Cerebellar nuclear complex (tissue), 1 donor: Measurements from ENCODE around the gene MYL4.
"Not testable (repeated sequence)": the region's sequence is repeated elsewhere in the genome, so short reads cannot be mapped to it uniquely, and the experiment has no call there.

Experiments used
- DNase-seq, 2 experiments: peaks; one replicate each; lab custom pipeline; 2025; lab: John Stamatoyannopoulos, UW

Gene MYL4

DNA sequence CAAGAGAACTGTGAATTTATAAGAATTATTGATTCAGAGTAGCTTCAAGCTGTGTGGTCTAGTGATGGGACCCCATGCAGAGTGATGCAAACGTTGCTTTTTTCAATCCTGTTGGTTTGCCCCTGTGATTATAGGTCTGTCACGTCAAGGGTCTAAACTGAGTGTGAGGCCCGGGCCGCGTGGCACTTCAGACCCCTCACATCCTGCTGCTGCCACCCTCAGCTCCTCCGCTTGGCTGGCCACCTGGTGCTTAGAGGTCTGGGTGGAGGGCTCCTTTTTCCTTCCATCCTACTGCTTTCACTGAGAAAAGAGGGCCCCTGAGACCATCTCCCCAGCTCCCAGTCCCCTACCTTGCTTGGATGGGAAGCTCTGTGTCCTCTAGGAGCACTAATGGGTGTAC is 12.0 kb downstream of the MYL4 start:
- DNase-seq: no peak

DNA sequence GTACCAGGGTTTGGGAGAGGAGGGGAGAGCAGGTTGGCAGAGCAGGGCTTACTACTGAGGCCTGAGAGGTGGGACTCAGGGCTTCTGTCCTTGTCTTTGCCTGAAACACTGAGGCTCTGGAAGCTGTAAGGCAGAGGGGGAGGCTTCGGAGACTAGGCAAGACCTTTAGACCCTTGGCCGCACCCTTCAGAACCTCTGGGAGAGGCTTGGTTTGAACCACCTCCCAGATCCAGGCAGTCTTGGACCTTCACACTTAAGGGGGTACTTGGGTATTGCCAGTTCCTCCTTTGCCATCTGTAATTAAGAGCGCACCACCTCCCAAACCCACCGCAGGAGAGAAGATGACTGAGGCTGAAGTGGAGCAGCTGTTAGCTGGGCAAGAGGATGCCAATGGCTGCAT is 12.9 kb downstream of the MYL4 start:
- no peak for DNase-seq

DNA sequence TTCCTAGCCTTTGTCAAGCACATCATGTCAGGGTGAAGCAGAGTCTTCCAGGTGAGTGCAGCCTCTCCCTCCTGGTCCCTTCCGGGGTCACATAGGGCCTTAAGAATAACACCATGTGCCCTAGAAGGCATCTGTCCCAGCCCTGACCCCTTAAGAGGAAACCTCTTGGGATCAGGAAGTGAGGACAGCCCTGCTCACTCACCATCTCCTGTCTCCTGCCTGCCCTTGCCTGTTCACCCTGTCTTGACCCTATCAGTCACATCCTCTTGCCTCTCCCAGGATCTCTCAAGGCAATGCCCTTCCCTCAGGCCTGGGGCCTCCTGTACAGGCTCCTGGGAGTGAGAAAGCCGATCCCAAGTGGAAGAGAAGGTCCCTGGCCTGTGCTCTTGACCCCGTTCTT is 13.9 kb downstream of the MYL4 start:
- DNase-seq: no peak

DNA sequence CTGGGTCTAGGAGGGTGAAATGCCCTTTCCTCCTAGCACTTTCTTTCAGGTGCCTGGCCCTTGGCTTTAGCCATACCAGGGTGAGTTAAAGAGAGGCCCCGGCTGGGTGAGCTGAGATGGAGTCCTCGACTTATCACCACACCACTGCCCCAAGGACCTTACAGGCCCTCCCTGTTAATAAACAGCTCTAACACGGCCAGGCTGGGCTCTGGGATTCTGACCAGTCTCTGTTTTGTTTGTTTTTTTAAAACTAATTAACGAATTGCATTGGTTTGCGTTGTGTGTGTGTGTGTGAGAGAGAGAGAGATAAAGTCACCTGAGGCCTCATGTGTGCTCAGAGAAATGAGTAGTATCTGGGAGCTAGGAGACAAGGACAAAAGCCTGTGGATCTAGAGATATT is 14.3 kb downstream of the MYL4 start:
- no peak for DNase-seq

DNA sequence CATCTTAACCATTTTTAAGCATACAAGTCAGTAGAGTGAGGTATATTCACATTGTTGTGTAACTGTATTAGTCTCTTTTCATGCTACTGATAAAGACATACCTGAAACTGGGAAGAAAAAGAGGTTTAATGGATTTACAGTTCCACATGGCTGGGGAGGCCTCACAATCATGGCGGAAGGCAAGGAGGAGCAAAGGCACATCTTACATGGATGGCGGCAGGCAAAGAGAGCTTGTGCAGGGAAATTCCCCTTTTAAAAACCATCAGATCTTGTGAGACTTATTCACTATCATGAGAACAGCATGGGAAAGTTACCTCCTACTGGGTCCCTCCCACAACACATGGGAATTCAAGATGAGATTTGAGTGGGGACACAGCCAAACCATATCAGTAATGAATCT is 14.9 kb downstream of the MYL4 start:
- not testable (repeated sequence) for DNase-seq

DNA sequence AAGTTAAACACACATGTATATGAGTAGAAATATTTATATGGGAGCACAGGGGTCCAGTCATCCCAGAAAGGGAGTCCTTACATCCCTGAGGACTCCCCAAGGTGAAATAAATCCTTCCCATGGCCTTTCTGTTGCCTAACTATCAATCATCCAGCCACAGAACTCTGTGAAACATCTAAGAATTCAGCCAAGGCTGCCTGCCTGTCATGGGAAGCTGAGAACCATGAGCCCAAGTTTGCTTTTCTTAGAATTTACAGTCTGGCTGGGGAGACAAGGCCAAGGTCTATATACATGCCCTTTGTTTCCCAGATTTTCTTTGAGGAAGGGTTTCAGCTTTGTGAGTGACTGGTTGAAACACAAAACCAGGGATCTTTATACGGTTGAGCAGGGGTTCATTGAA is 15.8 kb downstream of the MYL4 start:
- no peak for DNase-seq

DNA sequence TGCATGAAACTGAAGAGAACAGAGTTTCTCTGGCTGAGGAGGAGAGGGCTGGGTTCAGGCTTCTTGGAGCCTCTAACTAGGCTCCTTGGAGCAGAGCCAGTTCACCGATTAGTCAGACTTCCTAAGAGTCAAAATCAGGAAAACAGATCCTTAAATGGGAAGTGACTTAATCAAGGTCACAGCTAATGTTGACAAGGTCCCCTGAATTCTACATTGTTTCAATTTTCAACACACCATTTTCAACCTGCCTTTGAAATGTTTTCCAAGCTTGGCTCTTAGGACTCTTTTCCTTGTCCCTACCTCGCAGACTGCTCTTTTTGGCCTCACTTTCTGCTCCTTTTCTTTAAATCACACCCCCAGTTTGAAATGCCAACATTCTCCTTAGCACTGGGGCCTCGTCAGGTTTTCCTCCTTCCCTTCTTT is 16.3 kb downstream of the MYL4 start:
- DNase-seq: no peak

DNA sequence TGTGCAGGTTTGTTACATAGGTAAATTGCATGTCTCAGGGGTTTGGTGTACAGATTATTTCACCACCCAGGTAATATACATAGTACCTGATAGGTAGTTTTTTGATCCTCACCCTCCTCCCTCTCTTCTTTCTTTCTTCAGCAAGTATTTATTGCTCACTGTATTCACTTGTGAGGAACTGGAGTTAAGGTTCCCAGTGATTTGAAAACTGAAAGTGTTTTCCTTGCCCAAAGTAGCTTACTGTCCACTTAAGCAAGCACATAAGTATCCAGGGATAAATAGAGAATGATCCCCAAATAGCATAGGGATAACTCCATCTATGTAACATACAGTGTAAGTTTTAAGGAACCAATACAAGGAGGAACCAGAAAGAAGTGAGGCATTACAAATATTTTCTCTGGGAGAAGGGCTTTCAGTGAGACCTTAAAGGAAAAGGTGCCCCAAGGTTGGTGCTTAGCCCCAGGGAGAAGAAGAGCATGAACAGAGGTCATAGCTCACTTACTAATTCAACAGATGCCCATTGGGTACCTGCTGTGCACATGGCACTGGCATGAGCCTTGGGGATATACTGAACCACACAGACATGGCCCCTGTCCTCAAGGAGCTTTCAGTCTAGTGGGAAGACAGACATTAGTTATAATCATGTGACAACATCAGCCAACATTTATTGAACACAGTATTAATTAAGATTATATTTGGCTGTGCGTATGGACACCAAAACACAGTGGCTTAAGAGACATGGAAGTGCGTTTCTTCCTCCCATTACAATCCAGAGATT is 17.0 kb downstream of the MYL4 start:
- DNase-seq: no peak

DNA sequence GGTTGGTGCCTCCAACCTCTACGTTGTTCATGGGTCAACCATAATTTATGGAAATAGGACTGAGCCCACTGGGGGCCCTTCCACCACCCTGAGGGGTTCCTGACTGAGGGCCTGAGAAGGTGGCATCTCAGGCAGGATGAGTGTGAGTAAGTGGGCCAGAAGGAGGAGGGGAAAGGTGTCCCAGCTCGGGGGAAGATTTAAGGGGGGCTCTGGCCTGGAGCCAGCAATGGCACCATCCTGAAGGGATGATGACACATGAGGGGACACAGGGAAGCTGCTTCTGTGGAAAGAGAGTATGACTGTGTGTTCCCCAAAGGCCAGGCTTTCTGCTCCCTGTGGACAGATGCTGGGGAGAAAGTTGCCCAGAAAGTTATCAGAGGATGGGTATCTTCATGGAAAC is 18.7 kb downstream of the MYL4 start:
- no peak for DNase-seq

DNA sequence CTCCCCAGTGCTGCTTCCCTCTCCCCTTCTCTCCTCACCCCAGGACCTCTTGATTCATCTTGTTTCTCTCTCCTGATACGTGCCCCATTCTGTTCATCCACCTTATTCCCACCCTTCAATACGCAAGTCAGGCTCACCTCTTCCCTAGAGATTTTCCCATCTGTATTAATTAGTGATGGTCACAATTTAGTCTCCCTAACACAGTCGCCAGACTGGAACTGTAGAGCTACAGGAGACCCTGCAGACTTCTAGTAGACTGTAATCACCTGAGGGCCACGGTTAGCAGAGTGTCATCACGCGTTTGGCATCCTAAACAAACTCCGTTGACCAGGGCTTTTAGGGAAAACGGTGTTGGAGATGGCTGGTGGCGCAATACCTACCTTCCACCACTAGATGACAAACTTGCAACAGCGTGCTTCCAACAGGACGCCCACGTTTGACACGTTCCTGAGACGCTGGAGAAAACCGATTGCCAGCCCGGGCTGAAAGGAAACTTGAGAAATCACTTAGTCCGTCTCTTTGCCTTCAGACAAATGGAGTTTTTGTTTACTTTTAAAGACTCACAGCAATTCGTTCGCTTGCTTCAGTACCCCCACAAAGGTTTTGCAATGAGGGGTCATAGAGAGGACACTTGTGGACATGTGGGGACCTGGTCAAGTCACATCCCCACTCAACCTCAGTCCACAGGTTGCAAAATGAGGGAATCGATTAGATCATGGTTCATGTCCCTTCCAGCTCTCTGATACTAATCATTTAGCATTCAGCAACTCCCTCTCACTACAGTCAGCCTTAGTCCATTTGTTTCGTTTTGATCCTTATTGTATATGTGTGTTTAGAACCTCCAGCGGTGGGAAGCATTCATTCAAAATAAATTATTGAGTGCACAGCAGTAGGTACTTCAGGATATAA is 20.6 kb downstream of the MYL4 start:
- no peak for DNase-seq

DNA sequence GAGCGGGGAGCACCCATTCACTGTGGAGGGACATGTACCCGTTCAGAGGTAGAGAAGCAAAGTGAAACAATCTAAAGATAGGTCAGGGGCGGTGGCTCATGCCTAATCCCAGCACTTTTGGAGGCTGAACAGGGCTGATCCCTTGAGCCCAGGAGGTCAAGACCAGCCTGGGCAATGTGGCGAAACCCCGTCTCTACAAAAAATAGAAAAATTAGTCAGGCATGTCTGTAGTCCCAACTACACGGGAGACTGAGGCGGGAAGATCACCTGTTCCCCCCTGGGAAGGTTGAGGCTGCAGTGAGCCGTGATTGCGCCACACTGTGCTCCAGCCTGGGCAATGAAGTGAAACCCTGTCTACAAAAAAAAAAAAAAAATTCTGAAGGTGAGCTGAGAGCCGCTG is 21.7 kb downstream of the MYL4 start:
- DNase-seq: no peak

DNA sequence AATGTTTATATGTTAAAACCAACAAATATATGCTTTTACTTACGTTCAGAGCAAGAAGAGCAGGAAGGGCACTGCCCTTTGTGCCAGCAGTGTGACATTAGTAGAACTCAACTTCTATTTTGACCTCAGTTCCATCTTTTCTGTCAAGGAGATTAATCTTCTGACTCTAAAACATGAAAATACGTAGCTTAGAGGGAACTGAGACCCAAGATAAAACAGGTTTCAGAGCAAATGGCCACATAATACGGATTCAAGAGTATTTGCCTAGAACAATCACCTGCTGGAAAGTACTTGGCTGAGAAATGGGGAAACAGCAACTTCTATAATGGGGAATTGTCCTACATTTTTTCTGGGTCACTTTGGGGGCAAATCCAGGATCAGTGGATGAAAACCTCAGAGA is 22.2 kb downstream of the MYL4 start:
- DNase-seq: no peak

DNA sequence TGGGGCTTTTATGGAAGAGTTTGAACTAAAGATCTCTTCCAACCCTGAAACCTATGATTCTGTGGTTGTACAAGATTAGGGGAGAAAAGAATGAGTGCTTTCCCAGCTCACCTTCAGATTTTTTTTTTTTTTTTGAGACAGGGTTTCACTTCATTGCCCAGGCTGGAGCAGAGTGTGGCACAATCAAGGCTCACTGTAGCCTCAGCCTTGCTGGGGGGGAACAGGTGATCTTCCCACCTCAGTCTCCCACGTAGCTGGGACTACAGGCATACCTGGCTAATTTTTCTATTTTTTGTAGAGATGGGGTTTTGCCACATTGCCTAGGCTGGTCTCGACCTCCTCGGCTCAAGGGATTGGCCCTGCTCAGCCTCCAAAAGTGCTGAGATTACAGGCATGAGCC is 22.7 kb downstream of the MYL4 start:
- no peak for DNase-seq

DNA sequence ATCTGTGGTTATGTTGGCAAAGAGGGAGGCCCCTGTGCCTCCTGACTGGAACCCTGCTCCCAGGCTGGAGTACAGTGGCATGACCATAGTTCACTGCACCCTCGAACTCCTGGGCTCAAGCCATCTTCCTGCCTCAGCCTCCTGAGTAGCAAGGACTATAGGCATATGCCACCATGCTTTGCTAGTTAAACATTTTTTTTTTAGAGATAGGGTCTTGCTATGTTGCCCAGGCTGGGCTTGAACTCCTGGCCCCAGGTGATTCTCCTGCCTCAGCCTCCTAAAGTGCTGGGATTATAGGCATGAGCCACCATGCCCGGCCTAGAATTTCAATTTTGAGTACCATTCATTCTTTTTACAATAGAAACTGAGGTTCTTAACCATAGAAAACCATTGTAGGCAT is 23.3 kb downstream of the MYL4 start:
- DNase-seq: no peak

DNA sequence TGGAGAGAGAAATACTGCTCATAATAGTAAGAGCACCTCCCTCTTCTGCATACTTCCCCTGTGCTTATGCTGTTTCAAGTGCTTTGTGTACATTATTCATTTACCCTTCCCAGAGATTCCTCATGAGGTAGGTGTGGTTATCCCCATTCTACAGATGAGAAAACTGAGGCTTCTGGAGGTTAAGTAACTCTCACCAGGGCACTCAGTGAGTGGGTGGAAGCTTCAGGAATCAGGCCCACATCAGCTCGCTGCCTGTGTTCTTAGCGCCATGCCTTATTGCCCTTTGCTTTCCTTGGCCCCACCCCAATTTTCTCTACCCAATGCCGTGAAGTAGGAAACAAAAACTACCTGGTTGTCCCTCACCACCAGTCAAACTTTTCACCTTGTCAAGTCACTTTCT is 26.4 kb downstream of the MYL4 start:
- DNase-seq: no peak

DNA sequence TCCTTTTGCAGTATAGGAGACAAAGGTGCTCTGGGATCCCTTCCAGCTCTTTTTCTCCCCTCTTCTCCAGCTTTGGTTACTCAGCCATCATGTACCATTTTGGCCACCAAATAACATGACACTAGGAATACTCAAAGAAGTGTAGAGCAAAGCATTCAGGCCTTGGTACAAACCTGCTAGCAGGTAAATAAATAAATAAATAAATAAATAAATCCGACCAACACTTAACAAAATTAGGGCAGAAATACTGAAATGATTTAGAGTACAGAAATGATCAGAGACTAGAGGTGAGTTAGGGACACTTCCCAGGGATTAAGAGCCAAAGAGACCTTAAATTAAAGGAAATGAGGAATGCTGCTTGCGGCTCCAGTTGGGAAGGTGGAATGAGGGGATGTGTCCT is 26.8 kb downstream of the MYL4 start:
- DNase-seq: no peak

DNA sequence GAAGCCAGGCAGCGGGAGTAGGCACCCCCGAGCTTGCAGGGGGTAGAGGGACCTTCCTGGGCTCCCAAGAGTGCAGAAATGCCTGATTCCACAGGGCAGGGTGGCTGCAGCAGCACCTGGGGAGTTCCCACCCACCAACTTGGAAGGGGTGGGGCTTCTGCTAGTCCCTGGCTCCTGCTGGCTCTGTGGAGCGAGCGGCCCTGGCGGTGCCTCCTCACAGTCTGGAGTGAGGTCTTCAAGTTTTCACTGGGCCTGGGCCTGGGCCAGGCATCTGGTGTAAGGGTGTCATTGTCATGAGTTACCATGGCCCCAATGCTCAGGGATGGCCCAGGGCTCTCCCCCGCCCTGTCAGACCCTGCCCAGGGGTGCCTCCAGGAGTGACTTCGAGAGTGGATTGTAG is 28.7 kb downstream of the MYL4 start:
- no peak for DNase-seq

DNA sequence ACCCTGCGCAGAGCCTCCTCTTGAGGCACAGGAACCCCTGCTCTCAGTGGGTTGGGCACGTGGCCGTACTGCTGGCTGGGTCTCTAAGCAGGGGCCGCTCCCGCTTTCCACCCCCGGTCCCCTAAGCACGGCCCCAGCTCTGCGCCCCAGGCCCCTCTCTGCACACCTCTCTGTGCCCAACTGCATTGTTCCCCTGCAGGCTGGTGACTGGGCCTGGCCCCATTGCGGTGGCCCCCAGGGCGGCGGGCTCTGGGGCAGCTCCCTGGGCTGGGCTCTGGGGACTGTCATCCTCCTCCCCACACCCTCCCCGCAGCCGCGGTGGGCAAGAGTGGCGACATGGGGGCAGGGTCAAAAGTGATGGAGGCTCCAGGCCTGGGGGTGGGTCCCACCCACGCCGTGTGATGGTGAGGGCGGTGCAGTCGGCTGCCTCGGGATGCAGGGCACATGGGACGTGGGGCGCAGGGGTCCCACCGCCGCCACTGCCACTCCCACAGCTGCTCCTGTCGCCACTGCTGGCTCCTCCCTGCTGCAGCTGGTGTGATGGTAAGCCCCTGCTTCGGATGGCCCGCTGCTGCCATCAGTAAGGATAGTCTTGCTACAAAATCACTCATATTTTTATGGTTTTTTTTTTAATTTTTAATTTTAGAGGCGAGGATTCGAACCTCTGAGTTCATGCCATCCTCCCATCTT is 29.3 kb downstream of the MYL4 start:
- DNase-seq: no peak

DNA sequence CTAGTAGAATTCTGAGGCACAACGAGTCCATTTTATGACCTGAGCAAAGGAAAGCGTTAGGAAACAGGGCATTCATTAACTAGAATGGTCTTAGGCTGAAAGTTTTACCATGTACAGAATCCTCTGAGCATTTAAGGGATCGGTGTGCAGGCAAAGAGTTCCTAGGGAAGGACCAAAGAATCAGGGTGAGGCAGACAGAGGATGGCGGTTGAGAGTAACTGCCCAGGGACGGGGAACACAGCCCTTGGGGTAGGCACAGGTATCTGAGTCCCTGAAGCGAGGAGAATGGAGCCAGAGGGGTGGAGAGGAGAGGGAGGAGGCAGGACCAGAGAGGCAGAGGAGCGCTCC is 30.4 kb downstream of the MYL4 start:
- DNase-seq: no peak

DNA sequence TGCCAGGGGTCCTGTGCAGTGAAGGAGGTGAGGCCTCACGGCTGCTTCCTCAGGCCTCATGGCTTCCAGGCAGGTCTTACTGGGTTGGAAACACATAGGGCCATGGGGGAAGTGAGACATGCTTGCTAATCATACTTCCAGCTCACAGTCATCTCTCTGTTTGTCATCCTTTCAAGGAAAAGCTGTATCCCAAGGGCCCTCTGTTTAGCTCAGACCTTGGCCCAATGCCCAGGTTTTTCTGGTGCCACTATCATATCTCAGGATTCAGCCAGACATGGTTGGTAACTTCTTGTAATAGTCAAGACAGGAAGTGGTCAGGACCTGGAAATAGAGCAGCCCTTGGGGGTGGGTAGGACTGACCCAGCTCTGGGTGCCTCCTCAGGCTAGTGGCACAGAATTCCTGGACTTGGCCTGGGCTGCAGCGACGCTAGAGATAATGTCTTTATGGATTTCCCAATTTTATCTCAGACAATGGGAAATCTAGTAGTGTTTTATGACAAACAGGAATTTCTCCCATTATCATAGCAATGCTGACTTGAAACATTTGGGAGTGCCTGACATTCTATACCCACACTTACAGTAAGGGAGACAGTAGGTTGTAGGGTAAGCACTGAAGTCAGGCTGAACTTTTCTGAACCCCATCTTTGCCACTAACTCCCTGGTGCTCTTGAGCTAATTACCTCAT is 31.0 kb downstream of the MYL4 start:
- DNase-seq: no peak

DNA sequence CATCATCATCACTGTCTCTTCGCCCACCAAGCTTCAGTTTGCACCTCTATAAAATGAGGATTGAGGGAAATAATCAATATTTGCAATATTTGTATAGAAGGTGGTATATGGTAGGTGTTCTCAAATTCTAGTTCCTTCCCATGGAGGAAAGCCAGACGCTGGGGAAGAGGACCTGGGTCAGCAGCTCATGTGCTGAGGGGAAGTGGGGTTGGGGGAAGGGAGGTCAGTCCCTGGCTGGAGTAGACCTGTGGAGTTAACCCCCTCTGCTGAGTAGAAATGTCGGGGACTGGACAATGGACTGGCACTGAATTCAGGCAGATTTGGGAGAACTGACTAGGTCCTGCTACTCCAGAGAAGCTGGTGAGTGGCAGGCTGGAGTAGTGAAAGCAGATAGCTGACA is 31.7 kb downstream of the MYL4 start:
- DNase-seq: no peak

DNA sequence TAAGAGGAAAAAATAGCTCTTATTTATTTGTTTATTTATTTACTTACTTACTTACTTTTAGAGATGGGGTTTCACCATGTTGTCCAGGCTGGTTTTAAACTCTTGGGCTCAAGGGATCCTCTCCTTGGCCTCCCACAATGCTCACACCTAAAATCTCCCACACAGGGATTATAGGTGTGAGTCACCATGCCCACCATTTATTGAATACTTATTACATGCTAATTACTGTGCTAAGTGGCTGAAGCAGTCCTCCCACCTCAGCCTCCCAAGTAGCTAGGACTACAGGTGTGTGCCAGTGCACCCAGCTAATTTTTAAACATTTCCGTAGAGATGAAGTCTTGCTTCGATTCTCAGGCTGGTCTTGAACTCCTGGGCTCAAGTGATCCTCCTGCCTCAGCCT is 33.5 kb downstream of the MYL4 start:
- DNase-seq: no peak
